GM21717 (cell line): ENCODE data around the gene STXBP4.

Experiments
- ATAC-seq: cut with Tn5 transposase; IDR thresholded peaks from one replicate; pipeline ENCODE4 v1.9.1; 2021; ENCODE audit warnings: mild to moderate bottlenecking, moderate library complexity; ENCODE audit not compliant: unreplicated experiment

STXBP4 gene

GRCh38 chr17:55114283-55114682, 145.7 kb downstream of the STXBP4 start:
- ATAC-seq: no peak

- ATAC-seq: no peak
These were observed 147.9 kb downstream of the STXBP4 start for GRCh38 chr17:55116440-55116914.

- ATAC-seq: no peak
These were observed 148.6 kb downstream of the STXBP4 start for GRCh38 chr17:55117164-55117563.

- no peak for ATAC-seq
These were observed 152.1 kb downstream of the STXBP4 start for GRCh38 chr17:55120651-55121050.

- ATAC-seq: no peak
These were observed 152.7 kb downstream of the STXBP4 start for GRCh38 chr17:55121268-55121667.

- no peak for ATAC-seq
These were observed 153.5 kb downstream of the STXBP4 start for GRCh38 chr17:55122114-55122513.

- no peak for ATAC-seq
These were observed 156.3 kb downstream of the STXBP4 start for GRCh38 chr17:55124730-55125360.

GRCh38 chr17:55133583-55133982, 165.0 kb downstream of the STXBP4 start:
- ATAC-seq: no peak

GRCh38 chr17:55134486-55135157, 166.1 kb downstream of the STXBP4 start:
- ATAC-seq: no peak

- no peak for ATAC-seq
These were observed 172.2 kb downstream of the STXBP4 start for GRCh38 chr17:55140809-55141208.

- ATAC-seq: no peak
These were observed 176.0 kb downstream of the STXBP4 start for GRCh38 chr17:55144518-55144917.

- no peak for ATAC-seq
These were observed 180.9 kb downstream of the STXBP4 start for GRCh38 chr17:55149485-55149884.

- no peak for ATAC-seq
These were observed 183.7 kb downstream of the STXBP4 start for GRCh38 chr17:55152236-55152635.

- ATAC-seq: no peak
These were observed 185.5 kb downstream of the STXBP4 start for GRCh38 chr17:55154101-55154500.

- no peak for ATAC-seq
These were observed 187.4 kb downstream of the STXBP4 start for GRCh38 chr17:55155856-55156560.

GRCh38 chr17:55157165-55157564, 188.6 kb downstream of the STXBP4 start:
- ATAC-seq: no peak

- ATAC-seq: no peak
These were observed 189.9 kb downstream of the STXBP4 start for GRCh38 chr17:55158439-55158838.

GRCh38 chr17:55159251-55159650, 190.7 kb downstream of the STXBP4 start:
- ATAC-seq: no peak

- ATAC-seq: no peak
These were observed 191.9 kb downstream of the STXBP4 start for GRCh38 chr17:55160501-55160900.

- ATAC-seq: no peak
These were observed 193.5 kb downstream of the STXBP4 start for GRCh38 chr17:55161935-55162555.

GRCh38 chr17:55162556-55162946, 194.0 kb downstream of the STXBP4 start:
- no peak for ATAC-seq

GRCh38 chr17:55163408-55163807, 194.8 kb downstream of the STXBP4 start:
- ATAC-seq: no peak
